NCI-H1436 treated with DMSO at 0.1 percent for 48 hours (cell line): ENCODE results near the gene RPL36AL.

Source experiments
- DNase-seq: peaks from one replicate; lab custom pipeline; 2025; lab: John Stamatoyannopoulos, UW

Gene RPL36AL

DNA sequence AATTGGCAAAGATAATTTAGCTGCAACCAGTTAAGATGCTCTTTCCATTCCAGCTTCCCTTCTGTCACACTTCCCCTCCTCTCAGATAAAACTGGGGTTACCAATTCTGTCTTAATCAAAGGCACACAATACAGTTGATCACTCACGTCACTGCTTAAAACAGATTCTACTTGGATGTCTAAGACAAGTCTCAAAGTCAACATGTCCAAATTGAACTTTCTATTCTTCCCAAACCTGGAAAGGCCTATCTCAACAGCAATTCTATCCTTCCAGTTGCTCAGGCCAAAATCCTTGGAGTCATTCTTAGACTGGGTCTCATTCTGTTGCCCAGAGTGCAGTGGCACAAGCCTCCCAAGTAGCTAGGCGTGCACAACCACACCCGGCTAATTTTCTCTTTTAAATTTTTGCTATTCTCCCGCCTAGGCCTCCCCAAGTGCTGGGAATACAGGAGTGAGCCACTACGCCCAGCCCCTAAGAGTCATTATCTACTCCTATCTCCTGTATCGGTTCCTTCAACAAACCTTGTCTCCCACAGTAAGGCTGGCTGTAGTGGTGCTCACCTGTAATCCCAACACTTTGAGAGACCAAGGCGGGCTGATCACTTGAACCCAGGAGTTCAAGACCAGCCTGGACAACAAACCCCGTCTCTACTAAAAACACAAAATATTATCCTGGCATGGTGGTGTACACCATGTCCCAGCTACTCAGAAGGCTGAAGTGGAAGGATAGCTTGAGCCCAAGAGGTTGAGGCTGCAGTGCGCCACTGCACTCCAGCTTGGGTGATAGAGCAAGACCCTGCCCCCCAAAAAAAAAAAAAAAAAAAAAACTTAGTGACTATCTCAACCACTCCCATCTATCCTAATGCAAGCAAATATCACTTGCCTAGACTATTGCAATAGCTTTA is 39.0 kb downstream of the RPL36AL start:
- DNase-seq: no peak

DNA sequence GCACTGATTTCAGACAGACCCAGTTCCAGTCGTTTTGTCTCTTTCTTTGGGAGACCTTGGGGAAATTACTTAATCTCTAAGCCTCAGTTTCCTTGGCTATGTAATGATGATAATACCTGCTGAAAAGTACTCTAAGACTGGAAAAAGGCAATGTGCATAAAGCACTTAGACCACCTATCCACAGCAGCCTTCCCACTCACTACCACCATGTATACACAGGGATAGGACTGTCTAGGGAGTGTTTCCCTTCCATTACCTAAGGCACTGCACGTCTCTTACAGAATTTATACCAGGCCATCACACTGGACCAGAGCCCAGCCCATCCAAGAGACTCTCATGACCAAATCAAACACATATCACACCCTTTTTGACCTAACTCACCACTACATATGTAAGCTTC is 40.6 kb downstream of the RPL36AL start:
- DNase-seq: no peak

- no peak for DNase-seq
These were observed 42.3 kb downstream of the RPL36AL start for GRCh38 chr14:49578141-49578540.

DNA sequence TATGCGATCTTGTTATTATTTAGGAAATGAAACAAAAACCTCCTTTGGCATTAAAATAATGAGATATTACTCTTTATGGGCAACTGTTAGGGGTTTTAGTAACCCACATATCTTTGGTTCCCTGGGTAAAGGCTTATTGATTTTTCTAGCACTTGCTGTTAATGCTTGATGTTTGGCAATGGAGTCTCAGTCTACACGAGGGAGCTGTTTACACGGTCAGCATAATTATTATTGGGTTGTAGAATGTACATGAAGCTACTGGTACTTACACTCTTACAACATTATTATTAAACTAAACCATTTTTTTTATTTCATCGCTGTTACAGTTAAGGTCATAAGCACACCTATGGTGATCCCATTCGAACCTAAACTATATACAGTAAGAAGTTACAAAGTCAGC is 46.4 kb downstream of the RPL36AL start:
- DNase-seq: no peak

DNA sequence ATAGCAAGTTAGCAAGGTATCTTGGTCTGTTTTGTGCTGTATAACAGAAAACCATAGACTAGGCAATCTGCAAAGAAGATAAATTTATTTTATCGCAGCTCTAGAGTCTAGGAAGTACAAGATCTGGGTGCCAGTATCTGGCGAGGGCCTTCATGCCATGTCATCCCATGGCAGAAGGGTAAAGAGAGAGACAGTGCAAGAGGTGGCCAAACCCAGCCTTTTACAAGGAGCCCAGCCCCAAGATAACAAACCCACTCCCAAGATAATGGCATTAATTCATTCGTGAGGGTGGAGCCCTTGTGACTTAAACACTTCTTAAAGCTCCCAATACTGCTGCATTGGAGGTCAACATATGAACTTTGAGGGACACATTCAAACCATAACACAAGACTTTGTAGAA is 51.1 kb downstream of the RPL36AL start:
- no peak for DNase-seq
